HepG2 (cell line): Measurements from ENCODE around the gene THPO. TPM values are rescaled to one million over a fixed set of nuclear protein-coding genes. Genes with fewer than 3 reads are reported as not detected.

Experiments
- CBX5 ChIP-seq: sonication (generic); formaldehyde crosslinking; IDR thresholded peaks from 2 replicates; pipeline ENCODE4 v1.4.0; 2020; ENCODE audit warnings: missing genetic modification reagents, borderline replicate concordance
- CREB1 ChIP-seq, 2 experiments: fragments of 450-650 bp in 1 of 2; IDR thresholded peaks; 2 replicates each; pipeline ENCODE4 v1.6.1; 2016 to 2017; ENCODE audit warnings: control low read depth in 1 of 2, mild to moderate bottlenecking in 1 of 2, missing compliant biosample characterization in 1 of 2, missing genetic modification characterization in 1 of 2
- CSRNP2 ChIP-seq: sonication (generic); formaldehyde crosslinking; conservative IDR thresholded peaks from 2 replicates; pipeline ENCODE4 v1.8.0; 2022; ENCODE audit warnings: low read depth, missing genetic modification reagents
- EED ChIP-seq: sonication (generic); formaldehyde crosslinking; IDR thresholded peaks from 2 replicates; pipeline ENCODE4 v1.5.0; 2020; ENCODE audit warnings: mild to moderate bottlenecking, missing genetic modification reagents
- ELF4 ChIP-seq: sonication (generic); formaldehyde crosslinking; IDR thresholded peaks from 2 replicates; pipeline ENCODE4 v1.5.0; 2020; ENCODE audit warnings: missing genetic modification reagents, mild to moderate bottlenecking, moderate library complexity, borderline replicate concordance
- FLYWCH1 ChIP-seq: sonication (generic); formaldehyde crosslinking; IDR thresholded peaks from 2 replicates; pipeline ENCODE4 v1.8.1; 2023; ENCODE audit warnings: mild to moderate bottlenecking, missing genetic modification reagents
- HOXA3 ChIP-seq: sonication (generic); formaldehyde crosslinking; IDR thresholded peaks from 2 replicates; pipeline ENCODE4 v1.5.0; 2020; ENCODE audit warnings: missing genetic modification reagents
- KAT7 ChIP-seq: IDR thresholded peaks from 2 replicates; pipeline ENCODE4 v1.6.1; 2018; ENCODE audit warnings: borderline replicate concordance, missing compliant biosample characterization
- KDM6A ChIP-seq: IDR thresholded peaks from 2 replicates; pipeline ENCODE4 v1.6.1; 2016; ENCODE audit warnings: low read depth
- NCOA2 ChIP-seq: sonication (generic); formaldehyde crosslinking; IDR thresholded peaks from 2 replicates; pipeline ENCODE4 v1.8.0; 2022; ENCODE audit warnings: inconsistent platforms
- RNF219 ChIP-seq: sonication (generic); formaldehyde crosslinking; IDR thresholded peaks from 2 replicates; pipeline ENCODE4 v1.5.0; 2020; ENCODE audit warnings: mild to moderate bottlenecking, missing genetic modification reagents
- SSRP1 ChIP-seq: IDR thresholded peaks from 2 replicates; pipeline ENCODE4 v1.6.1; 2016; ENCODE audit warnings: control low read depth
- TAF1 ChIP-seq: sonication (generic); formaldehyde crosslinking; IDR thresholded peaks from 2 replicates; pipeline ENCODE4 v1.4.0; 2020; ENCODE audit warnings: missing genetic modification reagents
- ZBTB4 ChIP-seq: sonication (generic); formaldehyde crosslinking; IDR thresholded peaks from 2 replicates; pipeline ENCODE4 v1.4.0; 2020; ENCODE audit warnings: missing genetic modification reagents, mild to moderate bottlenecking, borderline replicate concordance
- ZIK1 ChIP-seq: sonication (generic); formaldehyde crosslinking; IDR thresholded peaks from 2 replicates; pipeline ENCODE4 v1.5.0; 2020; ENCODE audit warnings: mild to moderate bottlenecking, low read depth, missing genetic modification reagents, borderline replicate concordance
- ZNF20 ChIP-seq: sonication (generic); formaldehyde crosslinking; IDR thresholded peaks from 2 replicates; pipeline ENCODE4 v1.4.0; 2020; ENCODE audit warnings: mild to moderate bottlenecking, moderate library complexity, missing genetic modification reagents
- ZNF205 ChIP-seq: IDR thresholded peaks from 2 replicates; pipeline ENCODE4 v1.6.1; 2018; ENCODE audit warnings: missing biosample characterization, missing genetic modification reagents
- ZNF264 ChIP-seq: sonication (generic); formaldehyde crosslinking; IDR thresholded peaks from 2 replicates; pipeline ENCODE4 v1.4.0; 2020; ENCODE audit warnings: missing genetic modification reagents
- ZNF292 ChIP-seq: sonication (generic); formaldehyde crosslinking; IDR thresholded peaks from 2 replicates; pipeline ENCODE4 v1.8.1; 2022; ENCODE audit warnings: mild to moderate bottlenecking, low read depth, missing genetic modification reagents, borderline replicate concordance
- ZNF546 ChIP-seq: sonication (generic); formaldehyde crosslinking; conservative IDR thresholded peaks from 2 replicates; pipeline ENCODE4 v1.8.1; 2023; ENCODE audit warnings: mild to moderate bottlenecking, missing genetic modification reagents
- ZNF549 ChIP-seq: sonication (generic); formaldehyde crosslinking; IDR thresholded peaks from 2 replicates; pipeline ENCODE4 v1.5.0; 2020; ENCODE audit warnings: missing genetic modification reagents
- ZNF619 ChIP-seq: sonication (generic); formaldehyde crosslinking; IDR thresholded peaks from 2 replicates; pipeline ENCODE4 v1.4.0; 2020; ENCODE audit warnings: mild to moderate bottlenecking, missing genetic modification reagents
- ZNF672 ChIP-seq: sonication (generic); formaldehyde crosslinking; IDR thresholded peaks from 2 replicates; pipeline ENCODE4 v1.8.1; 2022; ENCODE audit warnings: missing genetic modification reagents
- polyA plus RNA-seq, 8 experiments: library from polyadenylated mRNA; depleted of rRNA in 3 of 8; stranded (reverse) in 7 of 8; unstranded in 1 of 8; fragments of >200 nt; fragmentation: Illumina TruSeq in 4 of 8; extraction: Trizol in 4 of 8; gene quantifications; 2 replicates each; pipeline versions ENCODE4 v1.2.1 to v1.2.3, GENCODE V29; 2011 to 2016; ENCODE audit warnings: low read depth in 4 of 8, missing spikeins in 1 of 8, mixed read lengths in 1 of 8; ENCODE audit not compliant: insufficient read depth in 1 of 8
- total RNA-seq, 5 experiments: library from RNA; depleted of rRNA; stranded (reverse); fragments of >200 nt; fragmentation: Illumina TruSeq; extraction: Trizol; gene quantifications; 2 replicates each; pipeline ENCODE4 v1.2.3, GENCODE V29; 2016; ENCODE audit warnings: low read depth in 1 of 5

Gene THPO
- total and polyA plus RNA-seq, 2 of the 13 experiments (the other 11 are each of a cell fraction or from before 2014, with no cell fraction given), result 2.8 to 4.8 TPM

- TF ChIP-seq CREB1 (IDR thresholded peaks at IDR 0.05) (no peak), CREB1 (CRISPR knock-in tag; IDR thresholded peaks at IDR 0.05) (no peak), ZIK1 (no peak), KDM6A (CRISPR knock-in tag) (no peak), ELF4 (no peak), ZNF205 (CRISPR knock-in tag) (no peak), CBX5 (CRISPR knock-in tag) (no peak), FLYWCH1 (CRISPR knock-in tag) (no peak), ZNF292 (CRISPR knock-in tag) (0 out of 2 replicates have a peak, but pooled peaks have one; percentile 0), SSRP1 (CRISPR knock-in tag) (peak; percentile 42; the same call in 1 of the 2 replicates), CSRNP2 (CRISPR knock-in tag) (no peak), KAT7 (CRISPR knock-in tag) (0 out of 2 replicates have a peak, but pooled peaks have one; percentile 22), ZNF20 (no peak), ZNF619 (CRISPR knock-in tag) (no peak), RNF219 (CRISPR knock-in tag) (no peak), ZNF546 (CRISPR knock-in tag) (no peak), ZBTB4 (CRISPR knock-in tag) (no peak), NCOA2 (CRISPR knock-in tag) (no peak), ZNF264 (CRISPR knock-in tag) (no peak), ZNF549 (no peak), HOXA3 (CRISPR knock-in tag) (no peak), ZNF672 (CRISPR knock-in tag) (no peak), TAF1 (CRISPR knock-in tag) (no peak), EED (CRISPR knock-in tag) (0 out of 2 replicates have a peak, but pooled peaks have one; percentile 51)
Measured at GRCh38 chr3:184378651-184379357, 797 bp upstream of the THPO start (continued).
